Tibial nerve (tissue), 4 donors: ENCODE measurements around the gene MBIP. TPM values are rescaled to one million over a fixed set of nuclear protein-coding genes. Genes with fewer than 3 reads are reported as not detected.

Experiments
- DNase-seq, 2 donors: peaks; one replicate each; pipeline ENCODE4 v3.0.0-alpha.2; 2019; ENCODE audit warnings: low spot score in 2 of 2
- H3K27ac ChIP-seq, 4 donors: fragments of 200-600 bp; sonication (generic) in 3 of 4; one replicate each; pipeline ENCODE4 v1.5.1; 2017 to 2019; ENCODE audit warnings: mild to moderate bottlenecking in 1 of 4
- H3K27me3 ChIP-seq, 2 donors: fragments of 200-600 bp; sonication (generic) in 1 of 2; one replicate each; pipeline versions ENCODE4 v1.5.1 to v1.6.0; 2017 to 2019
- H3K36me3 ChIP-seq, 3 donors: fragments of 200-600 bp; sonication (generic); one replicate each; pipeline ENCODE4 v1.5.1; 2018 to 2019
- H3K4me1 ChIP-seq, 4 donors: fragments of 200-600 bp; sonication (generic) in 3 of 4; one replicate each; pipeline ENCODE4 v1.5.1; 2017 to 2019
- H3K4me3 ChIP-seq, 4 donors: fragments of 200-600 bp; sonication (generic) in 3 of 4; one replicate each; pipeline ENCODE4 v1.5.1; 2017 to 2019; ENCODE audit warnings: mild to moderate bottlenecking in 1 of 4, moderate library complexity in 1 of 4
- H3K9me3 ChIP-seq, 4 donors: fragments of 200-600 bp; sonication (generic) in 3 of 4; one replicate each; pipeline ENCODE4 v1.5.1; 2017 to 2019
- EP300 ChIP-seq, 2 donors: sonication (generic); formaldehyde crosslinking; IDR thresholded peaks; one replicate each; pipeline ENCODE4 v1.6.1; 2017; ENCODE audit warnings: antibody characterized with exemption in 2 of 2, mild to moderate bottlenecking in 1 of 2
- POLR2A ChIP-seq, 2 donors: fragments of 450-650 bp; IDR thresholded peaks; one replicate each; pipeline ENCODE4 v1.6.1; 2017; ENCODE audit warnings: antibody characterized with exemption in 2 of 2, mild to moderate bottlenecking in 2 of 2, moderate library complexity in 2 of 2
- WGBS, 2 donors: methylation state at CpG; one replicate each; pipeline ENCODE4 v1.1.5; 2018; 5-methylcytosine and 5-hydroxymethylcytosine counted together
- total RNA-seq, 4 donors: library from RNA; depleted of rRNA; stranded (reverse); fragments of >200 nt; gene quantifications; one replicate each; pipeline ENCODE4 v1.1.0, GENCODE V29; 2016
- TF ChIP-seq, protein P1 (sequence below), 5 experiments: fragments of 200-600 bp in 3 of 5; fragments of 450-650 bp in 2 of 5; sonication (generic) in 3 of 5; IDR thresholded peaks; one replicate each; pipeline ENCODE4 v1.5.1; 2016 to 2019; ENCODE audit warnings: antibody characterized with exemption in 5 of 5, mild to moderate bottlenecking in 3 of 5, moderate library complexity in 2 of 5

MBIP gene
- total RNA-seq, 4 donors from 2014 or later, result 18.9 to 38.0 (median 25.5) TPM

DNA sequence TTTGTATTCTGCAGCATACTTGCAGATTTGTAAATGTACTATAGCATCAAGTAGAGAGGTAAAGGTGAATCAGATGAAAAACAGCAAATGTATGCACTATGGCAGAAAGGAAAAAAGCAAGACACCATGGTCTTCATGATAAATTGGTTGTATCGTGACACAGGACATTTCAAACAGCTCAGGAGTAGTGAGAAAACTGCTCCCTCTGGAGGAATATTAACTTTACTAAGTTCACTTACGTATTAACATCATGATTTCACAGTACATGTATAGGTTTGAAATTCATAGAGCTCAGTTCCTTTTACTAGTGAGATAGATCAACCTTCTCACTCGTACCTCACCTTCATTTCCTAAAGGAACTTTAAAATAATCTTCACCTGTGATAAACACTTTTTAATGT lies 6.5 kb downstream of the MBIP start:
- no peak for DNase-seq
- 70 to 82% methylated on average over 3 of the region's 3 CpGs for WGBS, 2 donors
- TF ChIP-seq, protein P1, sequence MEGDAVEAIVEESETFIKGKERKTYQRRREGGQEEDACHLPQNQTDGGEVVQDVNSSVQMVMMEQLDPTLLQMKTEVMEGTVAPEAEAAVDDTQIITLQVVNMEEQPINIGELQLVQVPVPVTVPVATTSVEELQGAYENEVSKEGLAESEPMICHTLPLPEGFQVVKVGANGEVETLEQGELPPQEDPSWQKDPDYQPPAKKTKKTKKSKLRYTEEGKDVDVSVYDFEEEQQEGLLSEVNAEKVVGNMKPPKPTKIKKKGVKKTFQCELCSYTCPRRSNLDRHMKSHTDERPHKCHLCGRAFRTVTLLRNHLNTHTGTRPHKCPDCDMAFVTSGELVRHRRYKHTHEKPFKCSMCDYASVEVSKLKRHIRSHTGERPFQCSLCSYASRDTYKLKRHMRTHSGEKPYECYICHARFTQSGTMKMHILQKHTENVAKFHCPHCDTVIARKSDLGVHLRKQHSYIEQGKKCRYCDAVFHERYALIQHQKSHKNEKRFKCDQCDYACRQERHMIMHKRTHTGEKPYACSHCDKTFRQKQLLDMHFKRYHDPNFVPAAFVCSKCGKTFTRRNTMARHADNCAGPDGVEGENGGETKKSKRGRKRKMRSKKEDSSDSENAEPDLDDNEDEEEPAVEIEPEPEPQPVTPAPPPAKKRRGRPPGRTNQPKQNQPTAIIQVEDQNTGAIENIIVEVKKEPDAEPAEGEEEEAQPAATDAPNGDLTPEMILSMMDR (IDR thresholded peaks at IDR 0.05), result no peak
- TF ChIP-seq POLR2A (IDR thresholded peaks at IDR 0.05) (no peak), EP300 (IDR thresholded peaks at IDR 0.05) (no peak)

GRCh38 chr14:36313206-36313605 lies 7.2 kb downstream of the MBIP start:
- DNase-seq, result no peak
- peaks cover 0 to 42% (median 0%) of the 10 kb centered on the region in 3 donors for H3K36me3 ChIP-seq
- no peaks in the 10 kb centered on the region for H3K9me3 ChIP-seq
- no peaks in the 10 kb centered on the region for H3K27me3 ChIP-seq
- peaks cover 0 to 27% (median 0%) of the 10 kb centered on the region in 4 donors for H3K4me1 ChIP-seq
- no peak overlapping the region for H3K27ac ChIP-seq
- no peak overlapping the region for H3K4me3 ChIP-seq
- WGBS, 2 donors, result 69 to 80% methylated on average over 2 of the region's 2 CpGs
- TF ChIP-seq POLR2A (IDR thresholded peaks at IDR 0.05) (no peak), EP300 (IDR thresholded peaks at IDR 0.05) (no peak)
- TF ChIP-seq, protein P1 (IDR thresholded peaks at IDR 0.05), result no peak

More for the DNA sequence above, 6.5 kb downstream of the MBIP start:
- no peak overlapping the region for H3K27ac ChIP-seq
- no peaks in the 10 kb centered on the region for H3K9me3 ChIP-seq
- peaks cover 0 to 34% (median 1%) of the 10 kb centered on the region in 4 donors for H3K4me1 ChIP-seq
- H3K4me3 ChIP-seq, result no peak overlapping the region
- H3K36me3 ChIP-seq, result peaks cover 0 to 35% (median 0%) of the 10 kb centered on the region in 3 donors
- H3K27me3 ChIP-seq, result no peaks in the 10 kb centered on the region

DNA sequence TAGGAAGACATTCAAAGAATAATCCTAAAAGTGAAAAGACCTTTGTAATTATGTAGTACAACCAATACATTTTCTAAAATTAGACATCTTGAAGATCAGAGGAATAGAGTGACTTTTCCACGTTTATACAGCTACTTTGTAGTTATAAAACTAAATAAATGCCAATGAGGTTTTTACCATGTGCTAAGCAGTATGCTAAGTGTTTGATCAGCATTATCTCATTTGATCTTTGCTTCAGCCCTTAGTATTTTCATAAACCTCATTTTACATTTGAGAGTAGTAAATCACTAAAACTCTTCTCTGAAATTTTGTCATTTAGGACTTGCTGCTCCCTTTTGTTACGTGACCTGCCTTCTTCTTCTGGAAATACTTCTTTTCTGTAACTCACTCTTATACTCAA lies 13.6 kb downstream of the MBIP start:
- Histone ChIP-seq H3K36me3 (peaks cover 0 to 93% (median 0%) of the 10 kb centered on the region in 3 donors), H3K4me3 (no peak overlapping the region), H3K27me3 (no peaks in the 10 kb centered on the region), H3K9me3 (no peaks in the 10 kb centered on the region), H3K4me1 (no peaks in the 10 kb centered on the region), H3K27ac (no peak overlapping the region)
- TF ChIP-seq POLR2A (IDR thresholded peaks at IDR 0.05), result no peak
- no peak for TF ChIP-seq EP300 (IDR thresholded peaks at IDR 0.05)
- TF ChIP-seq, protein P1 (IDR thresholded peaks at IDR 0.05), result no peak
- WGBS, 2 donors, result 88 to 92% methylated on average over 2 of the region's 2 CpGs
- DNase-seq, result no peak

DNA sequence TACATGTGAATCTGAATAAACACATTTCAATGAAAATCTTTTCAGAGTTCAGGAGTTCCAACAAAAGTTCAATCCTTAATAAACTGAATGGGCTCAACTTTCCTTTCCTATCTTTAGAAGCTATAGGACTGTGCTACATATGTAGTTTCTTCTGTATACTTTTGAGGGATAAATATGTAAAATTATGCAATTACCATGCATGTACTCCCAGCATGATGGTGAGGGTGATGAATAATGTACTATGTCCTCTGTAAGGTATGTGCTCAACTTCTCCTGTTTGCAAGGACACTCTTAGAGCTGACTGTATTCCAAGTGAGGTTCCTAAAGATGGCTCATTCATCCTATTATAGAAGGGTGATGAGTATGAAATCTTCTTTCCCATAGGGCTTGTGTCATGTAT lies 15.5 kb downstream of the MBIP start:
- Histone ChIP-seq H3K36me3 (peaks cover 0 to 87% (median 0%) of the 10 kb centered on the region in 3 donors), H3K27ac (no peak overlapping the region), H3K9me3 (no peaks in the 10 kb centered on the region), H3K4me1 (no peaks in the 10 kb centered on the region), H3K4me3 (no peak overlapping the region), H3K27me3 (no peaks in the 10 kb centered on the region)
- TF ChIP-seq EP300 (IDR thresholded peaks at IDR 0.05) (no peak), POLR2A (IDR thresholded peaks at IDR 0.05) (no peak)
- TF ChIP-seq, protein P1 (IDR thresholded peaks at IDR 0.05), result no peak
- no peak for DNase-seq

DNA sequence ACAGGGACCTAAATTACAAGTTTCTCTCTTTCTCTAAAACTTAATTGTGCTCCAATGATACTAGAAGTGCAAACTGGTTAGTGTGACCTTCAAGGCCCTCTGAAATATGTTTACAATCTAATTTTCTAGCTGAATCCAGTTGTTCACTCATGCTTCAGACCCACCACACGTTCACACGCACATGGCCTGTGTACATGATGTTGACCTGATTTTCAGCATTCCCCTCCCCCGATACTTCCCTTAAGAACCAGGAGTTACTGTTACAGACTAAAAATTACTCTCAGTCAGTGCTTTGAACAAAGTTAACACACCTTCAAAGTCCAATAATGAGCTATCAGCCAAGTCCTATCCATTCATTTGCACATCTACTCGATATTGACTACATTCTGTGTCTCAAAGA lies 16.5 kb downstream of the MBIP start:
- DNase-seq, result no peak
- no peaks in the 10 kb centered on the region for H3K27me3 ChIP-seq
- H3K4me3 ChIP-seq, result no peak overlapping the region
- TF ChIP-seq, protein P1 (IDR thresholded peaks at IDR 0.05), result no peak
- TF ChIP-seq POLR2A (IDR thresholded peaks at IDR 0.05) (no peak), EP300 (IDR thresholded peaks at IDR 0.05) (no peak)
- H3K4me1 ChIP-seq, result no peaks in the 10 kb centered on the region
- WGBS, 2 donors, result 67 to 69% methylated on average over 4 of the region's 4 CpGs
- H3K27ac ChIP-seq, result no peak overlapping the region
- H3K9me3 ChIP-seq, result no peaks in the 10 kb centered on the region
- peaks cover 0 to 87% (median 0%) of the 10 kb centered on the region in 3 donors for H3K36me3 ChIP-seq
